GM23338 (cell line): Measurements from ENCODE around the gene NEK7.

Experiments
- CREB1 ChIP-seq: fragments of 250-450 bp; sonication (Bioruptor Pico); IDR thresholded peaks from 2 replicates; pipeline ENCODE4 v1.5.0; 2020; ENCODE audit warnings: low read depth, mild to moderate bottlenecking, moderate library complexity
- CTCF ChIP-seq, 2 experiments: fragments of 200-600 bp in 1 of 2; sonication (generic) in 1 of 2; conservative IDR thresholded peaks; 2 replicates each; pipeline versions ENCODE4 v1.5.1 to v1.6.1; 2016 to 2017; ENCODE audit warnings: antibody characterized with exemption in 2 of 2, low read depth in 2 of 2, mild to moderate bottlenecking in 2 of 2, moderate library complexity in 1 of 2
- EZH2 ChIP-seq: fragments of 200-600 bp; sonication (generic); IDR thresholded peaks from one replicate; pipeline ENCODE4 v1.8.0; 2017; ENCODE audit warnings: antibody characterized with exemption, mild to moderate bottlenecking, low read depth; ENCODE audit not compliant: unreplicated experiment
- EZH2phosphoT487 ChIP-seq: fragments of 200-600 bp; sonication (generic); IDR thresholded peaks from one replicate; pipeline ENCODE4 v1.8.1; 2018; ENCODE audit warnings: antibody characterized with exemption; ENCODE audit not compliant: unreplicated experiment
- JUNB ChIP-seq: IDR thresholded peaks from one replicate; pipeline ENCODE4 v1.6.1; 2016; ENCODE audit warnings: antibody characterized with exemption; ENCODE audit not compliant: unreplicated experiment
- POLR2AphosphoS5 ChIP-seq: IDR thresholded peaks from 2 replicates; pipeline ENCODE4 v1.6.1; 2016; ENCODE audit warnings: antibody characterized with exemption, low read depth
- REST ChIP-seq: IDR thresholded peaks from one replicate; pipeline ENCODE4 v1.6.1; 2018; ENCODE audit warnings: antibody characterized with exemption; ENCODE audit not compliant: unreplicated experiment
- STAT1 ChIP-seq: IDR thresholded peaks from one replicate; pipeline ENCODE4 v1.6.1; 2016; ENCODE audit warnings: antibody characterized with exemption; ENCODE audit not compliant: unreplicated experiment
- ZNF114 ChIP-seq: fragments of 250-450 bp; sonication (Bioruptor Pico); IDR thresholded peaks from 2 replicates; pipeline ENCODE4 v1.5.0; 2020; ENCODE audit warnings: mild to moderate bottlenecking, moderate library complexity
- ZNF331 ChIP-seq: fragments of 250-450 bp; sonication (Bioruptor Pico); IDR thresholded peaks from 2 replicates; pipeline ENCODE4 v1.5.0; 2020; ENCODE audit warnings: low read depth, mild to moderate bottlenecking, moderate library complexity
- ZNF462 ChIP-seq: fragments of 250-450 bp; sonication (Bioruptor Pico); IDR thresholded peaks from 2 replicates; pipeline ENCODE4 v1.5.0; 2020; ENCODE audit warnings: mild to moderate bottlenecking, moderate library complexity
- TF ChIP-seq, protein P1 (sequence below): IDR thresholded peaks from 2 replicates; pipeline ENCODE4 v1.6.1; 2016; ENCODE audit warnings: antibody characterized with exemption

DNA sequence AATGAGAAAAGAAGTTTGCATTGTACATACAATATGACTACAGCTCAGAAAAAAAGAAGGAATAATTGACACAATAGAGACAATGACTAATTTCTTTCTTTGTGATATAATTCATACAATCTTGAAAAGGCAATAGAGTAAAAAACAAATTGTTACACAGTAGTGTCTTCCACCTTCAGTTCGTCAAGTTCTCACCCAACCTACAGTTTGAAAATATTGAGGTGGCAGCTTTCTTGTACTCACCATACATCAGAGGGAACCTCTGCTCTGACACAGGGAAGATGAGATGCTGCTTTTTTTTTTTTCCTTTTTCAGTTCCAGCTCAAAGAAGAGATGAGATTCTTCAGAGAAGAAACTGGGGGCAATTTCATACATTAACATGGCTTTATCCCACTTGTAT lies 210.5 kb downstream of the NEK7 start:
- TF ChIP-seq POLR2AphosphoS5: no peak
- TF ChIP-seq CTCF (conservative IDR thresholded peaks at IDR 0.05; ENCODE audit: low read depth in 2 of 2): no peak
- no peak for TF ChIP-seq STAT1
- TF ChIP-seq ZNF331 (CRISPR knock-in tag): no peak
- no peak for TF ChIP-seq REST
- TF ChIP-seq EZH2: no peak
- TF ChIP-seq CREB1 (CRISPR knock-in tag): no peak
- no peak for TF ChIP-seq JUNB
- no peak for TF ChIP-seq EZH2phosphoT487
- no peak for TF ChIP-seq ZNF114 (CRISPR knock-in tag)
- TF ChIP-seq ZNF462 (CRISPR knock-in tag): no peak
- TF ChIP-seq, protein P1, sequence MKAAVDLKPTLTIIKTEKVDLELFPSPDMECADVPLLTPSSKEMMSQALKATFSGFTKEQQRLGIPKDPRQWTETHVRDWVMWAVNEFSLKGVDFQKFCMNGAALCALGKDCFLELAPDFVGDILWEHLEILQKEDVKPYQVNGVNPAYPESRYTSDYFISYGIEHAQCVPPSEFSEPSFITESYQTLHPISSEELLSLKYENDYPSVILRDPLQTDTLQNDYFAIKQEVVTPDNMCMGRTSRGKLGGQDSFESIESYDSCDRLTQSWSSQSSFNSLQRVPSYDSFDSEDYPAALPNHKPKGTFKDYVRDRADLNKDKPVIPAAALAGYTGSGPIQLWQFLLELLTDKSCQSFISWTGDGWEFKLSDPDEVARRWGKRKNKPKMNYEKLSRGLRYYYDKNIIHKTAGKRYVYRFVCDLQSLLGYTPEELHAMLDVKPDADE: no peak
